ENCODE data around the gene STEEP1.

DNA sequence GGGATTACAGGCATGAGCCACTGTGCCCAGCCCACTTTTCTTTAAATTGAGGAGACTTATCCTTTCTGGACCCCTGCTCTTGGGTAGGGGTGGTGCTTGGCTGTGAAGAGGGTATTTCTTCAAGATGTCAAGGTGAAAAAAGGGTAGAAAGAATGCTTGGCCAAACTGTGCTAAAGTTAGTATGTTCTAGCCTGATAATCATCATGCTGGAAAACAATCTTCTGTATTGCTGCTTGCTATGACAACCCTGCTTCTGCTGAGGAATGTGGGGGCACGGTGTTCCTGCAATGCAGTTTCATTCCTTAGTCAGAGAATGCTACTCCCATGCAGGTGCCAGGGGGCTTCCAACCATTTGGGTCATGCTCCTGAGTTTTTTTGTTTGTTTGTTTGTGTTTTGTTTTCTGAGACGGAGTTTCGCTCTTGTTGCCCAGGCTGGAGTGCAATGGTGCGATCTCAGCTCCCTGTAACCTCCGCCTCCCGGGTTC lies 5.2 kb upstream of the STEEP1 start:
- TF ChIP-seq TARDBP (IDR thresholded peaks at IDR 0.05; ENCODE audit: borderline replicate concordance) (no peak), CTCF (IDR thresholded peaks at IDR 0.05 in 2 of 3, conservative IDR thresholded peaks at IDR 0.05 in 1 of 3; ENCODE audit: control insufficient read depth in 2 of 3, extremely low read depth in 1 of 3, insufficient read depth in 1 of 3, low read depth in 3 of 3, low read length in 3 of 3) (no peak), ZNF217 (IDR thresholded peaks at IDR 0.05) (no peak), BRCA1 (IDR thresholded peaks at IDR 0.05; ENCODE audit: low read depth, low read length) (no peak), NR2F1 (conservative IDR thresholded peaks at IDR 0.05) (no peak), POLR2AphosphoS5 (IDR thresholded peaks at IDR 0.05; ENCODE audit: low read length) (no peak), EED (IDR thresholded peaks at IDR 0.05; ENCODE audit: low read depth) (no peak), DPF2 (IDR thresholded peaks at IDR 0.05) (no peak), EZH2 (IDR thresholded peaks at IDR 0.05; ENCODE audit: borderline replicate concordance, control insufficient read depth, low read depth, low read length) (no peak)

Data from GM12878 (cell line).